K562 (cell line): ENCODE results near the gene PPM1N. TPM values are rescaled to one million over a fixed set of nuclear protein-coding genes. Genes with fewer than 3 reads are reported as not detected.

Experiments used
- ADNP ChIP-seq: fragments of 200-800 bp; sonication (Bioruptor generic); IDR thresholded peaks from 2 replicates; pipeline ENCODE4 v1.6.1; 2016; ENCODE audit warnings: missing genetic modification characterization, missing compliant biosample characterization
- ATF7 ChIP-seq: fragments of 450-650 bp; IDR thresholded peaks from 2 replicates; pipeline ENCODE4 v1.7.1; 2014; ENCODE audit warnings: mild to moderate bottlenecking, moderate library complexity
- CBX2 ChIP-seq: fragments of 200-600 bp; sonication (generic); IDR thresholded peaks from one replicate; pipeline ENCODE4 v1.6.1; 2012; ENCODE audit warnings: mild to moderate bottlenecking, low read length, inconsistent platforms; ENCODE audit not compliant: insufficient read depth, poor library complexity, severe bottlenecking
- CREB1 ChIP-seq, 2 experiments: sonication (generic) in 1 of 2; formaldehyde crosslinking in 1 of 2; IDR thresholded peaks; 2 replicates each; pipeline versions ENCODE4 v1.6.1 to v1.8.0; 2012 to 2022; ENCODE audit warnings: inconsistent platforms in 1 of 2, mild to moderate bottlenecking in 1 of 2, missing genetic modification reagents in 1 of 2, moderate library complexity in 1 of 2
- IRF2 ChIP-seq: sonication (generic); formaldehyde crosslinking; IDR thresholded peaks from 2 replicates; pipeline ENCODE4 v1.8.1; 2022; ENCODE audit warnings: mild to moderate bottlenecking, missing genetic modification reagents
- KHSRP ChIP-seq: fragments of 450-650 bp; IDR thresholded peaks from 2 replicates; pipeline ENCODE4 v1.6.1; 2017
- MEF2D ChIP-seq: conservative IDR thresholded peaks from 2 replicates; pipeline ENCODE4 v1.6.1; 2016; ENCODE audit warnings: low read depth, missing genetic modification characterization, missing compliant biosample characterization
- NCOR1 ChIP-seq: fragments of 450-650 bp; IDR thresholded peaks from 2 replicates; pipeline ENCODE4 v1.6.1; 2016; ENCODE audit warnings: mild to moderate bottlenecking, moderate library complexity
- NFRKB ChIP-seq: fragments of 450-650 bp; IDR thresholded peaks from 2 replicates; pipeline ENCODE4 v1.6.1; 2016; ENCODE audit warnings: low read depth
- SIN3A ChIP-seq, 2 experiments: fragments of 150-350 bp in 1 of 2; IDR thresholded peaks; 2 replicates each; pipeline ENCODE4 v1.6.1; 2011 to 2016; ENCODE audit warnings: borderline replicate concordance in 2 of 2, low read depth in 2 of 2, low read length in 2 of 2, mild to moderate bottlenecking in 2 of 2, moderate library complexity in 2 of 2; ENCODE audit not compliant: control insufficient read depth in 1 of 2
- SIN3B ChIP-seq: fragments of 450-650 bp; IDR thresholded peaks from 2 replicates; pipeline ENCODE4 v1.6.1; 2017; ENCODE audit warnings: low read depth, mild to moderate bottlenecking, moderate library complexity
- SMARCA5 ChIP-seq: fragments of 450-650 bp; IDR thresholded peaks from 2 replicates; pipeline ENCODE4 v1.6.1; 2016
- SP1 ChIP-seq: sonication (generic); formaldehyde crosslinking; IDR thresholded peaks from 2 replicates; pipeline ENCODE4 v1.8.1; 2022; ENCODE audit warnings: mild to moderate bottlenecking, missing genetic modification reagents
- TCF7L2 ChIP-seq: fragments of 150-350 bp; IDR thresholded peaks from 2 replicates; pipeline ENCODE4 v1.6.1; 2016; ENCODE audit warnings: low read depth, mild to moderate bottlenecking, low read length, moderate library complexity
- TEAD2 ChIP-seq: fragments of 450-650 bp; IDR thresholded peaks from 2 replicates; pipeline ENCODE4 v1.6.1; 2016; ENCODE audit warnings: missing genetic modification characterization, control low read depth, missing compliant biosample characterization
- TRIM28 ChIP-seq: fragments of 450-650 bp; IDR thresholded peaks from 2 replicates; pipeline ENCODE4 v1.6.1; 2017
- ZNF143 ChIP-seq: sonication (generic); formaldehyde crosslinking; IDR thresholded peaks from 2 replicates; pipeline ENCODE4 v1.9.0; 2022; ENCODE audit warnings: mild to moderate bottlenecking, missing genetic modification reagents
- ZNF23 ChIP-seq: fragments of 250-450 bp; sonication (Bioruptor Pico); IDR thresholded peaks from 2 replicates; pipeline ENCODE4 v1.4.0; 2020; ENCODE audit warnings: mild to moderate bottlenecking
- ZNF707 ChIP-seq: fragments of 250-450 bp; sonication (Bioruptor Pico); conservative IDR thresholded peaks from 2 replicates; pipeline ENCODE4 v1.8.0; 2022; ENCODE audit warnings: inconsistent platforms, mild to moderate bottlenecking, moderate library complexity
- ZSCAN32 ChIP-seq: fragments of 450-650 bp; formaldehyde crosslinking; IDR thresholded peaks from 2 replicates; pipeline ENCODE4 v1.4.0; 2020; ENCODE audit warnings: mild to moderate bottlenecking, moderate library complexity
- polyA plus RNA-seq, 8 experiments: library from polyadenylated mRNA; depleted of rRNA in 4 of 8; stranded (reverse) in 5 of 8; unstranded in 3 of 8; fragments of >200 nt; fragmentation: Nextera tagmentation in 2 of 8; fragmentation: Illumina TruSeq in 1 of 8; extraction: Ambion mirVana in 2 of 8; extraction: Trizol in 1 of 8; gene quantifications; 2 replicates each; pipeline versions ENCODE4 v1.2.1 to v1.2.3, GENCODE V29; 2011 to 2014; ENCODE audit warnings: inconsistent platforms in 1 of 8, missing spikeins in 1 of 8
- total RNA-seq, 7 experiments: library from RNA; depleted of rRNA in 6 of 7; stranded (reverse); fragments of >200 nt in 6 of 7; fragmentation: Illumina TruSeq in 2 of 7; extraction: Trizol in 2 of 7; gene quantifications; 2 replicates each; pipeline versions ENCODE4 v1.2.1 to v1.2.3, GENCODE V29; 2011 to 2021; ENCODE audit warnings: low replicate concordance in 1 of 7
- TF ChIP-seq, protein P1 (sequence below): sonication (generic); formaldehyde crosslinking; IDR thresholded peaks from 2 replicates; pipeline ENCODE4 v1.8.1; 2023; ENCODE audit warnings: mild to moderate bottlenecking, missing genetic modification reagents, moderate library complexity
- TF ChIP-seq, protein P2 (sequence below): IDR thresholded peaks from 2 replicates; pipeline ENCODE4 v1.6.1; 2016; ENCODE audit warnings: missing genetic modification characterization, missing compliant biosample characterization
- TF ChIP-seq, protein P3 (sequence below): fragments of 250-450 bp; sonication (Bioruptor Pico); IDR thresholded peaks from 2 replicates; pipeline ENCODE4 v1.8.0; 2021; ENCODE audit warnings: moderate library complexity, mild to moderate bottlenecking, inconsistent platforms

PPM1N gene
- total and polyA plus RNA-seq, 9 of the 15 experiments (the other 6 are each of a cell fraction or from before 2014, with no cell fraction given), result 4.5 to 15.6 (median 8.7) TPM

DNA sequence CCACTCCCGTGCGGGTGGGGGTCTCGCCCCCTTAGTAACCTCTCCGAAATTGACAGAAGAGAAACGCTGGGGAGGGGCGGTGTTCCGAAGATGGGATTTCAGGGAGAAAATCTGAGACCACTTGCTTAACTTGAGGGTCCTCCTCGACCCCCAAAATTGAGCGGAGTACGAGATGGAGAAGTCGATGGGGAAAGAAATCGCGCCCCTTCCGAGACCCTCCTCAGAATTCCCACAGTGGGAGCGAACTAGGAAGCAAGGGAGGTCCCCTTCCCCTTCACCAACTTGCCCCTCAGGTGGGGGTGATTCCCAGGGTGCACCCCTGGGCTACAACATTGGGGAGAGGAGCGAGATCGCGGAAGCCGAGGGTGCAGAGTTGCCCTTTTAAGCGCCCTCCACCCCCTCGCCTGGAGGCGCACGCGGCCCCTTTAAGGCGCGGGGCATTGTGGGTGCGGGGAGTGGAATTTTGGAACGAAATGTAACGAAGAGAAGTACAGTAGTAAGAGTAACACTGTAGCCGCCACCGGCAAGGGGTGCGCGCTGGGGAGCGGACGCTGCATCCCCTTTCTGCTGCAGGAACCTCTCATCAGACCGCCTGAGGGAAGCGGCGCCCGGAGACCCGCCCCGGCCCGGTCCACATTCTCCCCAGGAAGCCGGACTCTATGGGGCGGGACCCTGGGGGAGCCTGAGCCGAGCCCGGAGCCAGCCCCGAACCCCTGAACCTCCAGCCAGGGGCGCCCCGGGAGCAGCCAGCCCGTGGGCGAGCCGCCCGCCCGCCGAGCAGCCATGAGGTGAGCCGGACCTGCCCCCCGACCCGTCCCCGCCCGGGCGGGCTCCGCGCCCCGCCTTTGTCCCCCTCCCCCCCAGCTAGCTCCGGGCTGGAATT, 9.0 kb downstream of the PPM1N start, which contains the start of gene VASP (continued):
- TF ChIP-seq ZNF23 (CRISPR knock-in tag) (no peak), SIN3A (IDR thresholded peaks at IDR 0.05; ENCODE audit: borderline replicate concordance in 2 of 2, control insufficient read depth in 1 of 2, low read depth in 2 of 2, low read length in 2 of 2) (peak in 1 of 2 experiments; percentile 69; a peak in 3 of 4 replicates), NCOR1 (peak; percentile 27; the same call in 1 of the 2 replicates), ZSCAN32 (CRISPR knock-in tag) (no peak), ADNP (tag) (no peak), SIN3B (0 out of 2 replicates have a peak, but pooled peaks have one; percentile 54), TRIM28 (no peak), TCF7L2 (no peak), TEAD2 (no peak), ZNF143 (peak; percentile 89), ATF7 (peak; percentile 54; the same call in 1 of the 2 replicates), IRF2 (CRISPR knock-in tag) (no peak), CBX2 (no peak), NFRKB (peak; percentile 76), MEF2D (tag) (no peak), SP1 (peak; percentile 72), KHSRP (no peak), ZNF707 (no peak), CREB1 (IDR thresholded peaks at IDR 0.05) (peak; percentile 32; the same call in 1 of the 2 replicates), CREB1 (CRISPR knock-in tag; IDR thresholded peaks at IDR 0.05) (peak; percentile 63; the same call in 1 of the 2 replicates), SMARCA5 (no peak)
- TF ChIP-seq, protein P1, sequence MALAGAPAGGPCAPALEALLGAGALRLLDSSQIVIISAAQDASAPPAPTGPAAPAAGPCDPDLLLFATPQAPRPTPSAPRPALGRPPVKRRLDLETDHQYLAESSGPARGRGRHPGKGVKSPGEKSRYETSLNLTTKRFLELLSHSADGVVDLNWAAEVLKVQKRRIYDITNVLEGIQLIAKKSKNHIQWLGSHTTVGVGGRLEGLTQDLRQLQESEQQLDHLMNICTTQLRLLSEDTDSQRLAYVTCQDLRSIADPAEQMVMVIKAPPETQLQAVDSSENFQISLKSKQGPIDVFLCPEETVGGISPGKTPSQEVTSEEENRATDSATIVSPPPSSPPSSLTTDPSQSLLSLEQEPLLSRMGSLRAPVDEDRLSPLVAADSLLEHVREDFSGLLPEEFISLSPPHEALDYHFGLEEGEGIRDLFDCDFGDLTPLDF (CRISPR knock-in tag), result no peak; the same call in 1 of the 2 replicates
- TF ChIP-seq, protein P2, sequence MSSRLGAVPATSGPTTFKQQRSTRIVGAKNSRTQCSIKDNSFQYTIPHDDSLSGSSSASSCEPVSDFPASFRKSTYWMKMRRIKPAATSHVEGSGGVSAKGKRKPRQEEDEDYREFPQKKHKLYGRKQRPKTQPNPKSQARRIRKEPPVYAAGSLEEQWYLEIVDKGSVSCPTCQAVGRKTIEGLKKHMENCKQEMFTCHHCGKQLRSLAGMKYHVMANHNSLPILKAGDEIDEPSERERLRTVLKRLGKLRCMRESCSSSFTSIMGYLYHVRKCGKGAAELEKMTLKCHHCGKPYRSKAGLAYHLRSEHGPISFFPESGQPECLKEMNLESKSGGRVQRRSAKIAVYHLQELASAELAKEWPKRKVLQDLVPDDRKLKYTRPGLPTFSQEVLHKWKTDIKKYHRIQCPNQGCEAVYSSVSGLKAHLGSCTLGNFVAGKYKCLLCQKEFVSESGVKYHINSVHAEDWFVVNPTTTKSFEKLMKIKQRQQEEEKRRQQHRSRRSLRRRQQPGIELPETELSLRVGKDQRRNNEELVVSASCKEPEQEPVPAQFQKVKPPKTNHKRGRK (tag), result no peak
- TF ChIP-seq, protein P3, sequence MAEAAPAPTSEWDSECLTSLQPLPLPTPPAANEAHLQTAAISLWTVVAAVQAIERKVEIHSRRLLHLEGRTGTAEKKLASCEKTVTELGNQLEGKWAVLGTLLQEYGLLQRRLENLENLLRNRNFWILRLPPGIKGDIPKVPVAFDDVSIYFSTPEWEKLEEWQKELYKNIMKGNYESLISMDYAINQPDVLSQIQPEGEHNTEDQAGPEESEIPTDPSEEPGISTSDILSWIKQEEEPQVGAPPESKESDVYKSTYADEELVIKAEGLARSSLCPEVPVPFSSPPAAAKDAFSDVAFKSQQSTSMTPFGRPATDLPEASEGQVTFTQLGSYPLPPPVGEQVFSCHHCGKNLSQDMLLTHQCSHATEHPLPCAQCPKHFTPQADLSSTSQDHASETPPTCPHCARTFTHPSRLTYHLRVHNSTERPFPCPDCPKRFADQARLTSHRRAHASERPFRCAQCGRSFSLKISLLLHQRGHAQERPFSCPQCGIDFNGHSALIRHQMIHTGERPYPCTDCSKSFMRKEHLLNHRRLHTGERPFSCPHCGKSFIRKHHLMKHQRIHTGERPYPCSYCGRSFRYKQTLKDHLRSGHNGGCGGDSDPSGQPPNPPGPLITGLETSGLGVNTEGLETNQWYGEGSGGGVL (CRISPR knock-in tag), result no peak
